Measurements from ENCODE around the gene IMMP2L. TPM values are rescaled to one million over a fixed set of nuclear protein-coding genes. Genes with fewer than 3 reads are reported as not detected.

Gene IMMP2L
- polyA plus RNA-seq, 1 of the 3 experiments (the other 2 are of a cell fraction) = 10.7 TPM

- TF ChIP-seq USF2 (IDR thresholded peaks at IDR 0.05; ENCODE audit: borderline replicate concordance, low read depth, low read length) (no peak), TCF12 (IDR thresholded peaks at IDR 0.05) (peak; percentile 37), NRF1 (IDR thresholded peaks at IDR 0.05; ENCODE audit: low read depth, low read length) (no peak), MEF2A (IDR thresholded peaks at IDR 0.05; ENCODE audit: borderline replicate concordance, low read depth) (no peak), SIN3A (IDR thresholded peaks at IDR 0.05; ENCODE audit: borderline replicate concordance, low read depth, low read length) (no peak), ZBTB33 (IDR thresholded peaks at IDR 0.05; ENCODE audit: borderline replicate concordance, low read depth) (no peak), EP300 (IDR thresholded peaks at IDR 0.05; ENCODE audit: borderline replicate concordance in 1 of 2, low read depth in 1 of 2, low read length in 1 of 2) (no peak; a peak in 1 of 4 replicates), NFIC (IDR thresholded peaks at IDR 0.05; ENCODE audit: borderline replicate concordance) (0 out of 2 replicates have a peak, but pooled peaks have one; percentile 5)
Observed at GRCh38 chr7:111486472-111487142, 75.7 kb downstream of the IMMP2L start (continued).

DNA sequence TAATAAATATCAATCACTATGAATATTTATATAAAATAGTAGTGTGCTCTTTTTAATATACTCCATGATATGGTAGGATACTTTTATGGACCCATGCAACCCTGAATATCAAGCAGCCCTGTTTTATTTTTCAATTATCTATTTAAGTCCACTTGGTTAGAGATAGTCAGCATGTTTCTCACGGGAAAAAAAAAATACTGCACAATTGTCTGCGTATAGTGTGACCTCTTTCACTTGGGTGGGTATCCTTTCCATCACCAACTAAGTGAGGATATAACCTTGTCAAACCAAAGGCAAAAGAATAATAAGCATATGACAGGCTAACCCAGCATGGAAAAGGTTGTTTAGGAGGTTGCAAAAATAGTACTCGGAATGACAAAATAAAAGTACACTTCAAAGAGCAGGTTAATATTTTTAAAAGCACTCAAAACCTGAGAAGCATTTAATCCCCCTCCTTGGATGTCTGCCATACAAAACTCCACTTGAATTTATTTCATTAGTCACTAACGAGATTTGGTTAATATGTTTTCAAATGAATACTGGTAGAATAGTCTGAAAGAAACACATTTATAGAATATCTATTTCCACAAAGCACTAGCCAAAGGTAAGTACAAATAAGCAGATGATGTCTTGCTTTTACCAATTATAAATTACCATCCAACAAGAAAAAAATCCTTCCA lies 76.5 kb downstream of the IMMP2L start:
- Histone ChIP-seq H3K27ac (ENCODE audit: low read depth in 2 of 2, low read length in 1 of 2) (peak overlapping the region in 1 of 2 experiments; percentile 72; a peak in 2 of 4 replicates), H3K79me2 (ENCODE audit: insufficient read depth) (no peaks in the 10 kb centered on the region), H3F3A (replicated peaks; ENCODE audit: insufficient read depth) (no peaks in the 10 kb centered on the region), H3K4me2 (no peak overlapping the region), H3K4me3 (ENCODE audit: low read depth in 2 of 2, low read length in 1 of 2) (no peak overlapping the region), H3K36me3 (replicated peaks in 1 of 2; ENCODE audit: control insufficient read depth in 1 of 2, insufficient read depth in 2 of 2, low read length in 1 of 2) (no peaks in the 10 kb centered on the region), H3K9ac (no peak overlapping the region), H3K9me3 (no peaks in the 10 kb centered on the region), H4K20me1 (ENCODE audit: insufficient read depth) (no peaks in the 10 kb centered on the region), H3K27me3 (ENCODE audit: insufficient read depth) (no peaks in the 10 kb centered on the region), H3K9me2 (no peaks in the 10 kb centered on the region), H3K4me1 (ENCODE audit: control insufficient read depth in 1 of 2, insufficient read depth in 2 of 2, low read depth in 1 of 2, low read length in 1 of 2) (peaks cover 4 to 8% of the 10 kb centered on the region in 2 experiments; a peak in 3 of 4 replicates), H2AFZ (ENCODE audit: low read depth) (no peak overlapping the region)
- ChIA-PET CTCF (interaction anchor here (0.6 kb wide), 1 partner anchor 517 kb away, joined by 3 read pairs; no protein-coding TSS in a partner anchor), POLR2A (no interaction called here)
- no peak for DNase-seq
- WGBS (ENCODE audit: low lambda C conversion rate) = 87% methylated on average over 4 of the region's 4 CpGs
- no peak for TF ChIP-seq CHD2 (IDR thresholded peaks at IDR 0.05; ENCODE audit: low read length, partially characterized antibody)
- no peak for TF ChIP-seq FOXJ3 (CRISPR knock-in tag; IDR thresholded peaks at IDR 0.05)
- no peak for TF ChIP-seq TEAD4 (IDR thresholded peaks at IDR 0.05; ENCODE audit: borderline replicate concordance, insufficient read depth)
- no peak for TF ChIP-seq GABPA (IDR thresholded peaks at IDR 0.05; ENCODE audit: low read depth)
- no peak for TF ChIP-seq EZH2phosphoT487 (IDR thresholded peaks at IDR 0.05; ENCODE audit: borderline replicate concordance, low read depth)
- TF ChIP-seq, protein P1, sequence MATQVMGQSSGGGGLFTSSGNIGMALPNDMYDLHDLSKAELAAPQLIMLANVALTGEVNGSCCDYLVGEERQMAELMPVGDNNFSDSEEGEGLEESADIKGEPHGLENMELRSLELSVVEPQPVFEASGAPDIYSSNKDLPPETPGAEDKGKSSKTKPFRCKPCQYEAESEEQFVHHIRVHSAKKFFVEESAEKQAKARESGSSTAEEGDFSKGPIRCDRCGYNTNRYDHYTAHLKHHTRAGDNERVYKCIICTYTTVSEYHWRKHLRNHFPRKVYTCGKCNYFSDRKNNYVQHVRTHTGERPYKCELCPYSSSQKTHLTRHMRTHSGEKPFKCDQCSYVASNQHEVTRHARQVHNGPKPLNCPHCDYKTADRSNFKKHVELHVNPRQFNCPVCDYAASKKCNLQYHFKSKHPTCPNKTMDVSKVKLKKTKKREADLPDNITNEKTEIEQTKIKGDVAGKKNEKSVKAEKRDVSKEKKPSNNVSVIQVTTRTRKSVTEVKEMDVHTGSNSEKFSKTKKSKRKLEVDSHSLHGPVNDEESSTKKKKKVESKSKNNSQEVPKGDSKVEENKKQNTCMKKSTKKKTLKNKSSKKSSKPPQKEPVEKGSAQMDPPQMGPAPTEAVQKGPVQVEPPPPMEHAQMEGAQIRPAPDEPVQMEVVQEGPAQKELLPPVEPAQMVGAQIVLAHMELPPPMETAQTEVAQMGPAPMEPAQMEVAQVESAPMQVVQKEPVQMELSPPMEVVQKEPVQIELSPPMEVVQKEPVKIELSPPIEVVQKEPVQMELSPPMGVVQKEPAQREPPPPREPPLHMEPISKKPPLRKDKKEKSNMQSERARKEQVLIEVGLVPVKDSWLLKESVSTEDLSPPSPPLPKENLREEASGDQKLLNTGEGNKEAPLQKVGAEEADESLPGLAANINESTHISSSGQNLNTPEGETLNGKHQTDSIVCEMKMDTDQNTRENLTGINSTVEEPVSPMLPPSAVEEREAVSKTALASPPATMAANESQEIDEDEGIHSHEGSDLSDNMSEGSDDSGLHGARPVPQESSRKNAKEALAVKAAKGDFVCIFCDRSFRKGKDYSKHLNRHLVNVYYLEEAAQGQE (IDR thresholded peaks at IDR 0.05; ENCODE audit: low read depth, low read length) = no peak
- TF ChIP-seq, protein P2, sequence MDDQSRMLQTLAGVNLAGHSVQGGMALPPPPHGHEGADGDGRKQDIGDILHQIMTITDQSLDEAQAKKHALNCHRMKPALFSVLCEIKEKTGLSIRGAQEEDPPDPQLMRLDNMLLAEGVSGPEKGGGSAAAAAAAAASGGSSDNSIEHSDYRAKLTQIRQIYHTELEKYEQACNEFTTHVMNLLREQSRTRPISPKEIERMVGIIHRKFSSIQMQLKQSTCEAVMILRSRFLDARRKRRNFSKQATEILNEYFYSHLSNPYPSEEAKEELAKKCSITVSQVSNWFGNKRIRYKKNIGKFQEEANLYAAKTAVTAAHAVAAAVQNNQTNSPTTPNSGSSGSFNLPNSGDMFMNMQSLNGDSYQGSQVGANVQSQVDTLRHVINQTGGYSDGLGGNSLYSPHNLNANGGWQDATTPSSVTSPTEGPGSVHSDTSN (IDR thresholded peaks at IDR 0.05) = no peak

Data from SK-N-SH (cell line).